ENCODE data around the gene TBC1D8. TPM values are rescaled to one million over a fixed set of nuclear protein-coding genes. Genes with fewer than 3 reads are reported as not detected.

Gene TBC1D8
- total and polyA plus RNA-seq, 9 of the 15 experiments (the other 6 are each of a cell fraction or from before 2014, with no cell fraction given) = 0.36 to 1.3 (median 0.82) TPM

DNA sequence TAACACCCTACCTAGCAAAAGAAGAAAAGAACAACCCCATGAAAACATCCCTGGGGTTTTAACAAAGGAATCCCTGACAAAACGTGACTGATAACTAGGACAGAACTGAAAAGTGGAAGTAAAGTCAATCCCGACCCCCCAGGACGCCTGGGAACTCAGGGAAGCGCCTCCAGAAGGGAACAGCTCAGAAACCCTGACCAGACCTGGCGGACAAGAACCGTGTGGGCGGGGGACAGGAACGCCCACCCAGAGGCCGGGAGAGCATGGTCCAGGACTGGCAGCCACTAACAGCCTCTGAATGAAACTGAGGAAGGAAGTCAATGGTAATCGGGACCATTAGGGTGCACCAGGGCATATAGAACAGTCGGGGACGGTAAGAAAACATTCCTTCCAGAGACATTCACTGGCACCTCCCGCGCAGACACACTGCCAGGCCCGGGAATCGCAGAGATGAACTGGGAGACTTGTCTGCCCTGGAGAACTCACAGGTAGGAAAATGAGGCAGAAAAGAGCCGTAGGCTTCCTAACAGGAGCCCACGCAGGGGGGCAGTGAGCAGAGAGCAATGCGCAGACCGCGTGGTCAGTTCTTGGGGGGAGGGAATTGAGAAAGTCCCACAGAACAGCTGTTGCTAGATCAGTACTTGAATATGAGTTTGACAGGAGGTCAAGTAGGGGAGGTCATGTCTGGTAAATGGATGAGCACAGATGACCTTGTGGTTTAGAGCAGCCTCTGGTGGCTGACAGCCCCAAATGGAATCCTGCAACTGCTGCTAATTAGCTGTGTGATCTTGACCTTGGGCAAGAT, 1.3 kb upstream of the TBC1D8 start (continued):
- TF ChIP-seq NR2C2 (CRISPR knock-in tag; IDR thresholded peaks at IDR 0.05) (no peak), NR2C2 (tag; IDR thresholded peaks at IDR 0.05) (peak; percentile 70), SNIP1 (IDR thresholded peaks at IDR 0.05; ENCODE audit: low read depth) (no peak), NCOA1 (IDR thresholded peaks at IDR 0.05; ENCODE audit: low read depth) (no peak), CAMTA2 (CRISPR knock-in tag; conservative IDR thresholded peaks at IDR 0.05) (no peak), MEIS2 (IDR thresholded peaks at IDR 0.05; ENCODE audit: partially characterized antibody) (peak; percentile 55), DDX20 (tag; IDR thresholded peaks at IDR 0.05; ENCODE audit: low read depth) (no peak), PHB (CRISPR knock-in tag; IDR thresholded peaks at IDR 0.05) (no peak), ZFP1 (CRISPR knock-in tag; IDR thresholded peaks at IDR 0.05) (no peak), PBX2 (CRISPR knock-in tag; IDR thresholded peaks at IDR 0.05; ENCODE audit: low read depth) (no peak), PBX2 (tag; conservative IDR thresholded peaks at IDR 0.05; ENCODE audit: low read depth) (peak; percentile 51), ZFX (CRISPR knock-in tag; IDR thresholded peaks at IDR 0.05) (no peak), NFATC3 (IDR thresholded peaks at IDR 0.05) (no peak), KDM5B (IDR thresholded peaks at IDR 0.05; ENCODE audit: insufficient replicate concordance, low read depth, low read length) (no peak), TFAP4 (CRISPR knock-in tag; IDR thresholded peaks at IDR 0.05; ENCODE audit: borderline replicate concordance) (peak; percentile 90; the same call in 1 of the 2 replicates), USF2 (CRISPR knock-in tag; IDR thresholded peaks at IDR 0.05) (no peak), RNF2 (IDR thresholded peaks at IDR 0.05) (0 out of 2 replicates have a peak, but pooled peaks have one; percentile 40), NR2C1 (IDR thresholded peaks at IDR 0.05) (no peak), NR2C1 (tag; IDR thresholded peaks at IDR 0.05) (peak; percentile 72), KLF16 (IDR thresholded peaks at IDR 0.05) (peak; percentile 30; the same call in 1 of the 2 replicates), CTCF (IDR thresholded peaks at IDR 0.05 in 2 of 3, conservative IDR thresholded peaks at IDR 0.05 in 1 of 3; ENCODE audit: insufficient read depth in 2 of 3, low read depth in 1 of 3, low read length in 3 of 3) (peak; percentile 52 to 63 (median 58)), XRCC5 (IDR thresholded peaks at IDR 0.05; ENCODE audit: low read depth, low read length) (no peak)
- TF ChIP-seq, protein P1, sequence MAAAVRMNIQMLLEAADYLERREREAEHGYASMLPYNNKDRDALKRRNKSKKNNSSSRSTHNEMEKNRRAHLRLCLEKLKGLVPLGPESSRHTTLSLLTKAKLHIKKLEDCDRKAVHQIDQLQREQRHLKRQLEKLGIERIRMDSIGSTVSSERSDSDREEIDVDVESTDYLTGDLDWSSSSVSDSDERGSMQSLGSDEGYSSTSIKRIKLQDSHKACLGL (CRISPR knock-in tag; IDR thresholded peaks at IDR 0.05; ENCODE audit: borderline replicate concordance, poor library complexity, severe bottlenecking) = no peak

Measured in K562 (cell line).